GM12864 (cell line): ENCODE data around the gene PHKA2.

Experiments used
- DNase-seq: peaks from one replicate; pipeline ENCODE4 v3.0.0-alpha.2; 2011; ENCODE audit warnings: low read depth
- H3K4me3 ChIP-seq: 2 replicates; pipeline ENCODE4 v1.5.1; 2011; ENCODE audit warnings: mild to moderate bottlenecking, low read depth, low read length, control low read depth
- CTCF ChIP-seq: IDR thresholded peaks from 2 replicates; pipeline ENCODE4 v1.5.1; 2011; ENCODE audit warnings: low read depth, mild to moderate bottlenecking, moderate library complexity, low read length, control low read depth, inconsistent platforms; ENCODE audit errors: missing control alignments

PHKA2 gene

GRCh38 chrX:18946611-18947010, 37.3 kb downstream of the PHKA2 start:
- DNase-seq = no peak
- no peak for TF ChIP-seq CTCF

GRCh38 chrX:18946157-18946556, 37.8 kb downstream of the PHKA2 start:
- TF ChIP-seq CTCF = no peak
- DNase-seq = no peak
- no peak overlapping the region for H3K4me3 ChIP-seq

More at GRCh38 chrX:18946611-18947010, 37.3 kb downstream of the PHKA2 start:
- H3K4me3 ChIP-seq = no peak overlapping the region

- TF ChIP-seq CTCF = no peak
- no peak for DNase-seq
- H3K4me3 ChIP-seq = no peak overlapping the region
Measured at GRCh38 chrX:18945483-18945882, 38.4 kb downstream of the PHKA2 start.

GRCh38 chrX:18944482-18944881, 39.4 kb downstream of the PHKA2 start:
- H3K4me3 ChIP-seq = no peak overlapping the region
- TF ChIP-seq CTCF = no peak
- DNase-seq = no peak

- no peak for DNase-seq
- TF ChIP-seq CTCF = no peak
- H3K4me3 ChIP-seq = no peak overlapping the region
Measured at GRCh38 chrX:18941896-18942295, 42.0 kb downstream of the PHKA2 start.

- H3K4me3 ChIP-seq = no peak overlapping the region
- no peak for DNase-seq
- TF ChIP-seq CTCF = no peak
Measured at GRCh38 chrX:18938710-18939109, 45.2 kb downstream of the PHKA2 start.

GRCh38 chrX:18937173-18937572, 46.7 kb downstream of the PHKA2 start:
- no peak overlapping the region for H3K4me3 ChIP-seq
- DNase-seq = no peak
- no peak for TF ChIP-seq CTCF
